22Rv1 (cell line): ENCODE results near the gene MBNL2.

Experiments used
- CTCF ChIP-seq: fragments of 450-650 bp; IDR thresholded peaks from 2 replicates; pipeline ENCODE4 v1.5.1; 2017; ENCODE audit warnings: mild to moderate bottlenecking
- ZFX ChIP-seq: fragments of 450-650 bp; IDR thresholded peaks from 2 replicates; pipeline ENCODE4 v1.6.1; 2017; ENCODE audit warnings: antibody characterized with exemption, borderline replicate concordance

DNA sequence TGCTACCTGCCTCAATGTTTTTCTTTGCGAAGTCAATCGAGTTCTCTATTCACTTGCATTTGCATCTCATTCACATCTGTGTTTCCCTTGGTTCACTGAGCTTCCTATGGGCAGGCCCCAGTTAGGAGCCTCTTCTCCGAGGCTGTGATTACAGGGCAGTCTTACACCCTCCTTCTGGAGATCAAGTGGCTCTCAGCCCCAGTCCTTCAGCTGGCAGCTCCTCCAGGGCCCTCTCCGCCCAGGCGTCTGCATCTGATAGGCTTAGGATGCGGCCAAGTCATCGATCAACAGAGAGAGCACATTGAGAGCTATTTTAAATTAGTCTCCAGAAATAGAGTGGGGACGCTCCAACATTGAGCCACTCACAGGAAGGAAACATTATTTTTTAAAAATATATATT, 44.2 kb downstream of the MBNL2 start:
- TF ChIP-seq CTCF, result no peak
- TF ChIP-seq ZFX, result no peak
